GM19240 (cell line): ENCODE results near the gene NAGLU.
"Not testable (repeated sequence)": the region's sequence is repeated elsewhere in the genome, so short reads cannot be mapped to it uniquely, and the experiment has no call there.

Experiments used
- DNase-seq: peaks from one replicate; pipeline ENCODE4 v3.0.0; 2011; ENCODE audit warnings: low spot score; ENCODE audit not compliant: insufficient read length

NAGLU gene

GRCh38 chr17:42521036-42521435 lies 15.0 kb upstream of the NAGLU start:
- DNase-seq: no peak

- DNase-seq: no peak
Observed at GRCh38 chr17:42521666-42522262, 14.3 kb upstream of the NAGLU start.

DNA sequence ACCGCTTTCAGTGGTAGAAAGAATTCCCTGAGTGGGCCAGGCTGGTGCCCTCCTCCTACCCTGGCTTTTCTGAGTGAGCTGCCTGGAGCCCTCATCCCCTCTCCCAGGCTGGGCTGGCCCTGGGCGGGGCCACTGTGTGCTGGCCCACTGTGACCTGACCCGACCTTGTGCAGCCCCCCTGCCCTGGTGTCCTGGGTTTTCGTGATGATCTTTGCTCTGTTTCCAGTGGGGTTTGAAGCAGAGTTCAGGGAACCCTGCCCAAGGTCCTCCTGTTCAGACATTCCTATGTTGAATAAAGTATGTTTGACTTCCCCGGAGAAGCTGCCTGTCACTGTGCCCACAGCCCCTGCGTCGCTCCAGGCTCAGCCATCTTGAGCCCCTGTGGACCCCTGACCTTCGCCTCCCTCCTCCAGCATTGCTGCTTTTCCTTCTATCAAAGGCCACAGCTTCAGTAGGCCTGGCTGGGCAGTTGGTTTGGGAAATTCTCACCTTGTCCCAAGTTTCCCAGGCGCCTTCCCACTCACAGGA lies 13.7 kb upstream of the NAGLU start:
- no peak for DNase-seq

DNA sequence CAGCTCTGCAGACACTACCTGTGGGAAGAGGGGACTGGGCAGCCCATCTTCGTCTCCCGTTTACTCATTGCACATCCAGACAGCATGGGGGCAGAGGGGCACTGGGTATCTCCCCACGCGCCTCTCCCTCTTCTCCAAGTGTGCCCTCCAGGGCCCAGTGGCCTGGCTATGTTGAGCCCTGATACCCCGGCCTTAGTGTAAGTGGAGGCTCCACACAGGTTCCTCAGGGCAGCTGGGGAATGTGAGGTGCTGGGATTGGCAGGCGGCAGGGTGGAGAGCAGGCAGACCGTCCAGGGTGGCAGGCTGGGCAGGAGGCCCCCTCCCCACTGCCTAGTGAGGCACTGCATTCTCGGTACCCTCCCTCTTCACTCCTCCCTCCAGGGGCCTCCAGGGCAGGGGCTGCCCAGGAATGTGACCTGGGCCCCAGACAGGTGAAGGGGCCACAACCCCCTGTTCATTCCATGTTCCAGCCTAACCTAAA lies 13.2 kb upstream of the NAGLU start:
- DNase-seq: no peak

DNA sequence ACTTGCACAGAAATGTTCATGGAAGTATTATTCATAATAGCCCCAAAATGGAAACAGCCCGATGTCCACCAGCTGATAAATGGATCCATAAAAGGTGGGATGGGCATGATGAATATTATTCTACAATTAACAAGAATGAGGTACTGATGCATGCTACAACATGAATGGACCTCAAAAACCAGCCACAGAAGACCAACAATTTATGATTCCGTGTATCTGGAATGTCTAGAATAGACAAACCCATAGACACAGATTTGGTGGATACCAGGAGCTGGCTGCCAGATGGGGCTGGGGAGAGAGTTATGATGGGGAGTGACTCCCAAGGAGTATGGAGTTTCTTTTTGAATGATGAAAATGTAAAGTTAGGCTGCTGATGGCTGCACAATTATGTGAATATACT lies 10.8 kb upstream of the NAGLU start:
- DNase-seq: no peak

- no peak for DNase-seq
Observed at GRCh38 chr17:42526031-42526444, 10.0 kb upstream of the NAGLU start.

DNA sequence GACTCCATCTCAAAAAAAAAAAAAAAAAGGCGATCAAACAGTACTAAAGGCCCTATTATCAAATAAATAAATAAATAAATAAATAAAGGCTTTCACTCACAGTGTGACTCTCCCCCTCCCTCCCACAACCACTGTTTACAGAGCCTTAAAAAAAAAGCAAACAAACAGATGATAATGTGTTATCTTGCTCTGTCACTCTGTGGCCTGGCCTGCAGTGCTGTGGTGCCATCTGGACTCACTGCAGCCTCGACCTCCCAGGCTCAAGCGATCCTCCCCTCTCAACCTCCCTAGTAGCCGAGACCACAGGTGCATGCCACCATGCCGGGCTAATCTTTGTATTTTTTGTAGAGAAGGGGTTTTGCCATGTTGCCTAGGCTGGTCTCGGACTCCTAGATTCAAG lies 8.1 kb upstream of the NAGLU start:
- DNase-seq: no peak

- DNase-seq: no peak
Observed at GRCh38 chr17:42529061-42529460, 7.0 kb upstream of the NAGLU start.

GRCh38 chr17:42530952-42531454 lies 5.0 kb upstream of the NAGLU start:
- DNase-seq: no peak

- no peak for DNase-seq
Observed at GRCh38 chr17:42531455-42532354, 4.3 kb upstream of the NAGLU start.

DNA sequence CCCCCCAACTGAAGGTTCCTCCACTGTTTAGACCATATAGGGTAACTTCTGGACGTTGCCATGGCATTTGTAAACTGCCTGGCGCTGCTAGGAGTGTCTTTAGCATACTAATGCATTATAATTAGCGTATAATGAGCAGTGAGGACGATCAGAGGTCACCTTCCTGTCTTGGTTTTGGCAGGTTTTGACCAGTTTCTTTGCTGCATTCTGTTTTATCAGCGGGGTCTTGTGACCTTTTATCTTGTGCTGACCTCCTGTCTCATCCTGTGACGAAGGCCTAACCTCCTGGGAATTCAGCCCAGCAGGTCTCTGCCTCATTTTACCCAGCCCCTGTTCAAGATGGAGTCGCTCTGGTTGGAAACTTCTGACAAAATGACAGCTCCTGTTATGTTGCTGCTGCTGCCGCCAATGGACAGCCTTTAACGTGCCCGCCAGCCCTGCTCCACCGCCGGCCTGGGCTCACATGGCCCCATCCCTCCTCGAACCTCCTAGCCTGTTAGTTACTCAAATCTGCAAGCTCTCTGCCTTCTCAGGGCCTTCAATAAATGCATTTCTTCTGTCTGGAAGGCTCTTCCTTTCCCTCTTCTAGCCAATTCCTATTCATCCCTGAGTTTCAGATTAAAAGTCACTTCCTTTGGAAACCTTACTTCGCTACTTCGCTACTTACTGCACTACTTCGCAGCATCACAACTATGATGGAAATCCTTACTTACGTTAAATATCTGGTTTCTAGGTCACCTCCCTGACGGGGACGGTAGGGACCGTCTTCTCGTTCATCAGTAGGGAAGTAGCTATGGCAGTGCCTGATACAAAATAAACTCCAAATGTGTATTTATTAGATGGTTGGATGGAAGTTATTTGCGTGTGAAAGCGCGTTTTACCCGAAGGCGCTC lies 640 bp upstream of the NAGLU start:
- DNase-seq: no peak

DNA sequence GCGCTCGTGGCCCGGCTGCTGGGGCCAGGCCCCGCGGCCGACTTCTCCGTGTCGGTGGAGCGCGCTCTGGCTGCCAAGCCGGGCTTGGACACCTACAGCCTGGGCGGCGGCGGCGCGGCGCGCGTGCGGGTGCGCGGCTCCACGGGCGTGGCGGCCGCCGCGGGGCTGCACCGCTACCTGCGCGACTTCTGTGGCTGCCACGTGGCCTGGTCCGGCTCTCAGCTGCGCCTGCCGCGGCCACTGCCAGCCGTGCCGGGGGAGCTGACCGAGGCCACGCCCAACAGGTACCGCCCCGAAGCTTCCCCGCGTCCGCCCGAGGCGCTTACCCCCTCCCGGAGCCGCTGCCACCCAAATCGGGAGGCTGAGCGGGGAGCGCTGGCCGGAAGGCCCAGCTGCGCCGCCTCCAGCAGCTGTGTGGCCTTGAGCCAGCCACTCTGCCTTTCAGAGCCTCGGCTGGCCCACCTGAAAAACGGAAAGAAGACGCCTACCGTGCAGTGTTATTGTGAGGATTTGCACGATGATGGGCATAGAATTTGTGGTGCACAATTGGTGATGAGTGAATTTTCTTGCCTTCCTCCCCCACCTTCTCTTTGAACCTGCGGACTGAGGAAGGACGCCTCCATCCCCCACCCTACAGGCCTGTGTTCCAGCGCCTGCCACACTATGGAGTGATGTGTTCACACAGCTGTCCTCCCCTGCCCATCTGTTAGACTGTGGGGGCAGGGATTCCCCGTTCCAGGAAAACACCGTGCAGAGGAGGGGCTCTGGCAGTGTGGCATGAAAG lies 523 bp downstream of the NAGLU start:
- DNase-seq: peak; percentile 95

GRCh38 chr17:42537156-42537805 lies 1.2 kb downstream of the NAGLU start:
- DNase-seq: no peak

DNA sequence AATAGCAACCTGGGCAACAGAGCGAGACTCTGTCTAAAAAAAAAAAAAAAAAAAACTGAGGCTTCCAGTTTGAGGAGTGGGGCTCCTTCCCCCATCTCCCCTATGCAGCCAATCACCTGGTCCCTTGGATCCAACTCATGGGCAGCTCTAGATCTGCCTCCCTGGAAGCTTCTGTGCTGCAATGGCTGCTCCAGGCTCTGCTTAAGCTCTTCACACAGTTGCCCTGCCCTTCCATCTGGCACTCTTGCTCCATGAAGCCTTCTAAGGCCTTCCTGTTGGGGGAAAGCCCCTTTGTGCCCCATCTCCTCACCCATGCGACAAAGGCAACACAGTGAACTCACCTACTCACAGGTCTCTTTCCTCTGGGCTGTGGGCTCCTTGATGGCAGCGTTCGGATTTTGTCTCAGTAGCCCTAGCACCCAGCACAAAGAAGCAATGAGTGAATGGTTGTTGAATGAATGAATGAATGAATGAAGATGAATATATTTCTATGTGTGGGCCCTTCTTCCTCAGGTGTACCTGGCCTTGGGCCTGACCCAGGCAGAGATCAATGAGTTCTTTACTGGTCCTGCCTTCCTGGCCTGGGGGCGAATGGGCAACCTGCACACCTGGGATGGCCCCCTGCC lies 1.9 kb downstream of the NAGLU start:
- DNase-seq: no peak

- DNase-seq: no peak
Observed at GRCh38 chr17:42538482-42538881, 2.4 kb downstream of the NAGLU start.

- DNase-seq: not testable (repeated sequence)
Observed at GRCh38 chr17:42540558-42540957, 4.5 kb downstream of the NAGLU start.

DNA sequence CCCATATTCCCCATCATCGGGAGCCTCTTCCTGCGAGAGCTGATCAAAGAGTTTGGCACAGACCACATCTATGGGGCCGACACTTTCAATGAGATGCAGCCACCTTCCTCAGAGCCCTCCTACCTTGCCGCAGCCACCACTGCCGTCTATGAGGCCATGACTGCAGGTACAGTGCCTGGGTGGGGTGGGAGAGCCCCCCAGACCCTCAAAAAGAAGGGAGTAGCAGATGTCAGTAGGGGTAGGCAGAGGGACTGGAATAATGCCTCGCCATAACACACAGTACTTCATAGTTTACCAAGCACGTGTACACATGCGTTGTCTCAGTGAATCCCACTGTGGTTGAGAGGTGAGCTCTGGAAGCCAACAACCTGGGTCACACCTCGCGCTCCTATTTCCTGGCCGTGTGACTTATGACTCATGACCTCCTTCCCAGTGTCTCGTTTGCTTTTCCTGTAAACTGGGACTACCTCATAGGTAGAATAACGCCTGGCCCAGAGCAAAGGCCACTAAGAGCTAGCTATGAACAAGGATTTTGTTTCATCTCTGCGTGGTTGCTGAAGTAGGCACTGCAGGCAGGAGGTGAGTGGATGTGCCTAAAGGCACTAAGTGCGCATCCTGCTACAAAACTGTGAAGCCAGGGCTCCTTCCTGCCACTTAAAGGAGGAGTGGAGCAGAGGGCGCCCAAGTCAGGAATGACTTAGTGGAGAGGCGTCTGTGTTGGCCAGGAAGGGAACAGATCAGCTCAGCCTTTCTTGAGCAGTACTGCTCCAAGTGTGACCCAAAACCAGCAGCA lies 5.2 kb downstream of the NAGLU start:
- no peak for DNase-seq

DNA sequence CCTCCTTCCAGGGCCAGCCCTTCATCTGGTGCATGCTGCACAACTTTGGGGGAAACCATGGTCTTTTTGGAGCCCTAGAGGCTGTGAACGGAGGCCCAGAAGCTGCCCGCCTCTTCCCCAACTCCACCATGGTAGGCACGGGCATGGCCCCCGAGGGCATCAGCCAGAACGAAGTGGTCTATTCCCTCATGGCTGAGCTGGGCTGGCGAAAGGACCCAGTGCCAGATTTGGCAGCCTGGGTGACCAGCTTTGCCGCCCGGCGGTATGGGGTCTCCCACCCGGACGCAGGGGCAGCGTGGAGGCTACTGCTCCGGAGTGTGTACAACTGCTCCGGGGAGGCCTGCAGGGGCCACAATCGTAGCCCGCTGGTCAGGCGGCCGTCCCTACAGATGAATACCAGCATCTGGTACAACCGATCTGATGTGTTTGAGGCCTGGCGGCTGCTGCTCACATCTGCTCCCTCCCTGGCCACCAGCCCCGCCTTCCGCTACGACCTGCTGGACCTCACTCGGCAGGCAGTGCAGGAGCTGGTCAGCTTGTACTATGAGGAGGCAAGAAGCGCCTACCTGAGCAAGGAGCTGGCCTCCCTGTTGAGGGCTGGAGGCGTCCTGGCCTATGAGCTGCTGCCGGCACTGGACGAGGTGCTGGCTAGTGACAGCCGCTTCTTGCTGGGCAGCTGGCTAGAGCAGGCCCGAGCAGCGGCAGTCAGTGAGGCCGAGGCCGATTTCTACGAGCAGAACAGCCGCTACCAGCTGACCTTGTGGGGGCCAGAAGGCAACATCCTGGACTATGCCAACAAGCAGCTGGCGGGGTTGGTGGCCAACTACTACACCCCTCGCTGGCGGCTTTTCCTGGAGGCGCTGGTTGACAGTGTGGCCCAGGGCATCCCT lies 7.4 kb downstream of the NAGLU start:
- DNase-seq: no peak
